Ramos (cell line): ENCODE data around the gene TIPRL.

Source experiments
- in situ Hi-C: fragments of 300-500 bp; cut with MboI; formaldehyde crosslinking; loops from one replicate; pipeline ENCODE4 v1.14.3; 2022; ENCODE audit warnings: low sequenced_read_pairs; ENCODE audit not compliant: unreplicated experiment

The TIPRL gene

DNA sequence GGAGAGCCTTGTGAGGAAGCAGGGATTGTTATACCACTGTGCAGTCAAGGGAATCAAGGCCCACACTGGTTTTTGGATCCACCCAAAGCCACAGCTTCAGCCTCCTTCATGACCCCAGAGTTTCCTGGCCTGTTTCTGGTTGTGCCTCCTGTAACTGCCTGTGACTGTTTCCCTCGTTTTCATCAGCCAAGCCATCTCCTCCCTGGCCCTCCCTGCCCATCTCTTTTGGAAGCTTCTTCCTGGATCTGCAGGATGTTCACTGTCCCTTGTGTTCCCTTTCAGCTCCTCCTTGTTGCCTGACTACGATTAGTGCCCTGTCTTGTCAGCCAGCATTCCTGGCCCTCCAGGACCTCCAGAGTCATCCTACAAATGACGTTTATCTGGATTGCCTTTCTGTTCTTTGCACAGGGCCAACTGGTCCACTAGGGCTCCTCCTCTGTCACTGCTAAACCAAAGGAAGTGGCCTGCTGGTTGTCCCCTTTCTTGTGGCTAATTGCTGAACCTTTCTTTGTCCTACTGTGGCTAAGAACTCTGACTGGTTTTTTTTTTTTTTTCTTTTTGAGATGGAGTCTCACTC is 65.0 kb downstream of the TIPRL start:
- in situ Hi-C loops: no loop called here

- in situ Hi-C loops: no loop called here
Measured at GRCh38 chr1:168245042-168245441, 66.3 kb downstream of the TIPRL start.

- in situ Hi-C loops: no loop called here
Measured at GRCh38 chr1:168246506-168246905, 67.7 kb downstream of the TIPRL start.
